Right cardiac atrium (tissue), 5 donors: Measurements from ENCODE around the gene PDE7B. TPM values are rescaled to one million over a fixed set of nuclear protein-coding genes. Genes with fewer than 3 reads are reported as not detected.

Source experiments
- ATAC-seq, 2 donors: fragments of 200-7000 bp; cut with Tn5 transposase; one replicate each; pipeline versions ENCODE4 v1.8.0 to v1.9.1; 2020; ENCODE audit warnings: moderate library complexity in 2 of 2, mild to moderate bottlenecking in 1 of 2
- DNase-seq, 3 donors: peaks; one replicate each; pipeline ENCODE4 v3.0.0-alpha.2; 2020
- H3K27ac ChIP-seq: one replicate; pipeline ENCODE4 v1.5.1; 2013; ENCODE audit warnings: mild to moderate bottlenecking, low read length, control low read depth, moderate library complexity
- H3K27me3 ChIP-seq: one replicate; pipeline ENCODE4 v1.6.1; 2013; ENCODE audit not compliant: control insufficient read depth, insufficient read depth
- H3K4me1 ChIP-seq: one replicate; pipeline ENCODE4 v1.6.1; 2013; ENCODE audit warnings: low read length; ENCODE audit not compliant: control insufficient read depth, insufficient read depth
- H3K4me3 ChIP-seq: one replicate; pipeline ENCODE4 v1.5.1; 2013; ENCODE audit warnings: low read length, control low read depth
- H3K9me3 ChIP-seq: one replicate; pipeline ENCODE4 v1.6.1; 2013; ENCODE audit warnings: low read length; ENCODE audit not compliant: control insufficient read depth
- WGBS: extraction: QIAGEN DNeasy Blood & Tissue Kit; methylation state at CpG from one replicate; pipeline ENCODE4 v1.1.7; 2013; 5-methylcytosine and 5-hydroxymethylcytosine counted together
- intact Hi-C, 4 donors: fragments of 100-400 bp; cut with DNase I; formaldehyde crosslinking; loops; one replicate each; pipeline versions ENCODE4 v1.11.0 to v1.14.0; 2022 to 2023
- polyA plus RNA-seq: library from polyadenylated mRNA; stranded (reverse); fragments of 200-250 nt; gene quantifications from one replicate; pipeline ENCODE4 v1.2.3, GENCODE V29; 2013
- total RNA-seq, 4 donors: library from RNA; stranded (reverse); fragmentation: NEBNext Ultra II Directional; extraction: Animal tissue kit (Norgen Biotek cat#: 25700); gene quantifications; one replicate each; pipeline ENCODE4 v1.2.1, GENCODE V29; 2021
- donor health status: healthy with polysubstance abuse.
- donor health status: DM: no; HTN: yes; CAD: no.
- donor health status: DM: no; HTN: no; CAD: no.
- donor health status: DM: no; HTN: yes; CAD: no; lungs with severe emphysema.
- donor health status: DM: yes; HTN: yes; CAD: no.

PDE7B gene
- total and polyA plus RNA-seq, 5 donors: 2.9 to 11.6 (median 8.3) TPM

DNA sequence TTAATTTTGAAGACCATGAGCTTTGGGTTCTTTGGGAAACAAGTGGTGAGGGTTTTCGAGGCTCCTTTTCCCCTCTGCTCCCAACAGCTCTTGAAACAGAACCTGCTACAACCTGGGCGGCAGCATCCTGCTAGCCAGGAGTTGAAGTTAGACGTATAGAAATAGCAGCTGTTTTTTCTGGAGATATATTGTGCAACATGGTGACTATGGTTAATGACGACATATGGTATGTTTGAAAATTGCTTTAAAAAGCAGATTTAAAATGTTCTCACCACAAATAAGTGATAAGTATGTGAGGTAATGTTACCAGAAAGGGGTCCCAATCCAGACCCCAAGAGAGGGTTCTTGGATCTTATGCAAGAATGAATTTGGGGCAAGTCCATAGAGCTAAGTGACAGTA is 138.9 kb downstream of the PDE7B start:
- Histone ChIP-seq H3K4me1 (peaks cover 3% of the 10 kb centered on the region), H3K27me3 (no peaks in the 10 kb centered on the region), H3K4me3 (no peak overlapping the region), H3K27ac (no peak overlapping the region), H3K9me3 (no peaks in the 10 kb centered on the region)
- whole genome bisulfite sequencing: 88% methylated on average over 4 of the region's 4 CpGs
- intact Hi-C loops: no loop called here
- no peak for ATAC-seq
- no peak for DNase-seq

DNA sequence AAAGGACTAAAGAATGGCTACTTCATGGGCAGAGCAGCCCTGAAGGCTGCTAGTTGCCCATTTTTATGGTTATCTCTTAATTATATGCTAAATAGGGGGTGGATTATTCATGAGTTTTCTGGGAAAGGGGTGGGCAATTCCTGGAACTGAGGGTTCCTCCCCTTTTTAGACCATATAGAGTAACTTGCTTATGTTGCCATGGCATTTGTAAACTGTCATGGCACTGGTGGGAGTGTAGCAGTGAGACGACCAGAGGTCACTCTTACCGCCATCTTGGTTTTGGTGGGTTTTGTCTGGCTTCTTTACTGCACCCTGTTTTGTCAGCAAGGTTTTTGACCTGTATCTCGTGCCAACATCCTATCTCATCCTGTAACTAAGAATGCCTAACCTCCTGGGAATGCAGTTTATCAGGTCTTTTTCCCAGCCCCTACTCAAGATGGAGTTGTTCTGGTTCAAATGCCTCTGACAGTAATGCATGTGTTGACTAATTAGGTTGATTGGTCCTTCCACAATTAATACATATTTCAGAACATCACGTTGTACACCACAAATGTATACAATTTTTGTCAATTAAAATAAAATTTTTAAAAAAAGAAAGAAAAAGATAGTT is 139.5 kb downstream of the PDE7B start:
- Histone ChIP-seq H3K27me3 (no peaks in the 10 kb centered on the region), H3K27ac (no peak overlapping the region), H3K9me3 (no peaks in the 10 kb centered on the region), H3K4me1 (peaks cover 3% of the 10 kb centered on the region), H3K4me3 (no peak overlapping the region)
- 86% methylated on average over 4 of the region's 4 CpGs for WGBS
- intact Hi-C loops: no loop called here
- no peak for ATAC-seq
- DNase-seq: no peak

DNA sequence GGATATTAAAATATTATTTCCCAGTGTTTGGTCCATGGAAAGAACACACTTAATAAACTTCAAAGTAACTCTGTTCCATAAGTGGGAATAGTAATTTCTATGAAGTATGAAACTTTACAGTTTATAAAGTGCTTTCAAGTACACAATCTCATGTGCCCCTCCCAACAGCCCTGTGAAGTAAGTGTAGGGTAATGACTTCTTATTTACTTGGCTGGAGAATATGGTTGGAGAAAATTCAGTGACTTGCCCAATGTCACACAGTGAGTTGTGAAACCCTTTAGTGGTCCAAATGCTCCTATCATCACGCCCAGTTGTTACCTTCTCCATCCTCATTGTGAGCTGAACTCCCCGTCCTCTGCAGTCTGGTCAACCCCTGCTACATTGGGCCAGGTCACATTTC is 141.2 kb downstream of the PDE7B start:
- DNase-seq (no peak), ATAC-seq (no peak)
- no peak overlapping the region for H3K4me3 ChIP-seq
- H3K4me1 ChIP-seq: peaks cover 3% of the 10 kb centered on the region
- WGBS: 92% methylated on average over 2 of the region's 2 CpGs
- no peak overlapping the region for H3K27ac ChIP-seq
- intact Hi-C loops: no loop called here
- H3K9me3 ChIP-seq: no peaks in the 10 kb centered on the region
- H3K27me3 ChIP-seq: no peaks in the 10 kb centered on the region

GRCh38 chr6:135993361-135993760 is 141.9 kb downstream of the PDE7B start:
- no peak for DNase-seq
- 88% methylated on average over 3 of the region's 3 CpGs for WGBS

DNA sequence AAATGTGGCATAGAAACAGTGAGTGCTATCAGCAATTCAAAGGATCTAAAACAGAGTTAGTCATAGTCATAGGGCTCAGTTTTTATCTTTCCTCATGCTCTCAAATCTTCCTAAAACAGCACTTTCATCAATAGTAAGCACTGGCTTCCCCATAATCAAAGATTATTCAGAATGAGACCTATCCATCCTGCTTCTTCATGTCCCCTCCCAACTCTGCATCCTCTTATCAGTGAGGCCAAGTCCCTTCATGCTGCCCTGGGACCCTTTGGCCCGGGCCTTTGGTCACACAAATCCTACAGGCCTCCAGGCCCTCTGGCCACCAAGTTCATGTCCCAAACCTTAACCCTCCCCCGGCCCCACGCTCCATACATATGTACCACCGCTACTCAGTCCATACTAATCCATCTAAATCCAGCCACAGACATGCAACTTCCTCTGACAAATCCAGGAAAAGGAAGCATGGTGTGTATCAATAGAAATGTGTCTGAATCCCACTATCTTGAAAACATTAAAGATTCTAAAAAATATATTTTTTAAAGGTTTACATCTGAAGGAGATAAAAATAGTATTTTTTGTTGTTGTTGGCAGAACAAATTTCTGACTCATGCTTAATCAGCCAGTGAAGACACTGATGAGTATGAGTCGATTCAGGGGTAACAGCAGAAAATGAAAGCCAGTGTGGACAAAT is 143.5 kb downstream of the PDE7B start:
- intact Hi-C loops: no loop called here
- DNase-seq: peak in 1 of 3 donors; percentile 15
- 62% methylated on average over 5 of the region's 5 CpGs for WGBS
- peaks cover 3% of the 10 kb centered on the region for H3K4me1 ChIP-seq
- no peaks in the 10 kb centered on the region for H3K9me3 ChIP-seq
- no peak overlapping the region for H3K4me3 ChIP-seq
- no peak overlapping the region for H3K27ac ChIP-seq
- ATAC-seq: peak in 1 of 2 donors; percentile 68
- no peaks in the 10 kb centered on the region for H3K27me3 ChIP-seq

More at GRCh38 chr6:135993361-135993760, 141.9 kb downstream of the PDE7B start:
- no peaks in the 10 kb centered on the region for H3K9me3 ChIP-seq
- H3K27ac ChIP-seq: no peak overlapping the region
- peaks cover 3% of the 10 kb centered on the region for H3K4me1 ChIP-seq
- intact Hi-C loops: no loop called here
- no peak overlapping the region for H3K4me3 ChIP-seq
- H3K27me3 ChIP-seq: no peaks in the 10 kb centered on the region
- ATAC-seq: no peak

DNA sequence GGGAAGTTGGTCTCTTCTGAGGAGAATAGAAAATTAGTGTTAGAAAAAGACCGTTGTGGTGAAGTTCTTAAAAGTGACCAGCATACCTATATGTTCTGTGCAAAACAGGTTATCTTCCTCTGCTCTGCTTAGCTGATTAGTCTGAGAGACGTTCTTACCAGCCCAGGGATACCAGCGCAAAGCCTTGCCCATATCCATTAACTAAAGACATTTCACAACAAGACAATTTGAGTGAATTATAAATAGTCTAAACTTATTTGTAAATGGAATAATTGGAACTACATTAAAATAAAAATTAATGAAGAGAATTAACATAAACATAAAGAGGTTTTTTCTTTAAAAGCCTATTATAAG is 144.0 kb downstream of the PDE7B start:
- intact Hi-C loops: no loop called here
- 73% methylated on average over 3 of the region's 3 CpGs for WGBS
- no peak overlapping the region for H3K27ac ChIP-seq

DNA sequence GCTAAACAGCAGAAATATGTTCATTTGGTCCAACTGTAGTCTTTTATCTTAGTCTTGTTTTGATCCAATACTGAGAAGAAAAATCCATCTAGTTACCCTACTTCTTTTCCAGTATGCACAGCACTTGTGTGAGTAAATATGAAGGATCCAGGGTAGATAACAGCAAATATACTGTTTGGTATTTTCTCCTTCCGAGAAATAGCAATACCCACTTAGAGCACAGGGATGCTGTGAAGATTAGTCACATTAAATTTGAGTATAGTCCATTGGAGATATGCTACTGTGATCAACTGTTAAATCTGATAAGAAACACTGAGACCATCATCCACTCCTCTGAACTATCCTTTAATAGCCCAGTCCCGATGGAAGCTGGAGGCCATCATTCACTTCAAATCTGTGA is 145.2 kb downstream of the PDE7B start:
- Histone ChIP-seq H3K27ac (no peak overlapping the region), H3K4me3 (no peak overlapping the region), H3K27me3 (no peaks in the 10 kb centered on the region), H3K9me3 (no peaks in the 10 kb centered on the region), H3K4me1 (peaks cover 3% of the 10 kb centered on the region)
- no peak for DNase-seq
- ATAC-seq: no peak
- intact Hi-C loops: no loop called here
- WGBS: 94% methylated on average over 2 of the region's 2 CpGs

More for the DNA sequence above, 144.0 kb downstream of the PDE7B start:
- no peaks in the 10 kb centered on the region for H3K9me3 ChIP-seq
- peak in 1 of 2 donors; percentile 16 for ATAC-seq
- peaks cover 3% of the 10 kb centered on the region for H3K4me1 ChIP-seq
- no peaks in the 10 kb centered on the region for H3K27me3 ChIP-seq
- no peak overlapping the region for H3K4me3 ChIP-seq
- DNase-seq: no peak

- 93% methylated on average over 1 of the region's 1 CpG for WGBS
These were observed 147.9 kb downstream of the PDE7B start for GRCh38 chr6:135999393-135999792.

DNA sequence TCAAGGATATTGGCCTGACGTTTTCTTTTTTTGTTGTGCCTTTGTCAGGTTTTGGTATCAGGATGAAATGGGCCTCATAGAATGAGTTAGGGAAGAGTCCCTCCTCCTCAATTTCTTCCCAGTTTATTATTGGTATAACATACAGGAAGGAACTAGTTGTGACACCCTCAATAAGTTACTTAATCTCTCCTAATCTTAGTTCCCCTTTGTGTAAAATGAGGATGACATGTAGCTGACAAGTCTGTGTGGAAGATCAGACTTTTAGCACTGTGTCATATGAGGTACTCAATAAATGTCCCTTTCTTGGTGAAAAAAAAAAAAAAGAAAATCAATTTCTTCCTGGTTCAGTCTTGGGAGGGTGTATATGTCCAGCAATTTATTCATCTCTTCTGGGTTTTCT is 155.8 kb downstream of the PDE7B start:
- Histone ChIP-seq H3K4me1 (peaks cover 2% of the 10 kb centered on the region), H3K27me3 (no peaks in the 10 kb centered on the region), H3K27ac (no peak overlapping the region), H3K9me3 (no peaks in the 10 kb centered on the region), H3K4me3 (no peak overlapping the region)
- DNase-seq (no peak), ATAC-seq (peak in 1 of 2 donors; percentile 31)
- intact Hi-C loops: no loop called here
- 80% methylated on average over 1 of the region's 1 CpG for WGBS

More at GRCh38 chr6:135999393-135999792, 147.9 kb downstream of the PDE7B start:
- Histone ChIP-seq H3K4me1 (peaks cover 3% of the 10 kb centered on the region), H3K4me3 (no peak overlapping the region), H3K27me3 (no peaks in the 10 kb centered on the region), H3K27ac (no peak overlapping the region), H3K9me3 (no peaks in the 10 kb centered on the region)
- no peak for ATAC-seq
- intact Hi-C loops: no loop called here
- no peak for DNase-seq

DNA sequence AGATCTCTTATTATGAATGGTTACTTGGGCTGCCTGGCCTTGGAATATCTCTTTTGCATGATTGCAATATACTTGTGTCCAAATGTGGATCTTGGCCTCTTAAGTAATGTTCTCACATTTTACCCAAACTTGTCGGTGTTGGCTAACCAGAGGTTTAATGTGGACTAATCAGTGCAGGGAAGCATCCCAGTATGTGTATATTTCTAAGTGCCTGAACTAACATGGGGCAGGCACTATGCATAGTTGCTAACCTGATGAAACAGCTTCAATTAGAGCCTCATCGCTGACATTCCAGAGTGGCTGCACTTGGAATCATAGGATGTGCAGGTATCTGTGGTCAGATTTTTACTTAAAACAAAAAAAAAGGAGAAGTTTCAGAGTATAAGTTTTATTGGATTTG is 160.0 kb downstream of the PDE7B start:
- H3K4me1 ChIP-seq: peaks cover 10% of the 10 kb centered on the region
- H3K27me3 ChIP-seq: no peaks in the 10 kb centered on the region
- H3K9me3 ChIP-seq: no peaks in the 10 kb centered on the region
- intact Hi-C loops: no loop called here
- 71% methylated on average over 2 of the region's 2 CpGs for WGBS
- no peak overlapping the region for H3K27ac ChIP-seq
- ATAC-seq: peak; percentile 50 to 77
- H3K4me3 ChIP-seq: no peak overlapping the region
- no peak for DNase-seq

GRCh38 chr6:136012198-136012887 is 160.8 kb downstream of the PDE7B start:
- 93% methylated on average over 1 of the region's 1 CpG for WGBS
- DNase-seq: no peak
- intact Hi-C loops: no loop called here
- H3K9me3 ChIP-seq: no peaks in the 10 kb centered on the region
- H3K27me3 ChIP-seq: no peaks in the 10 kb centered on the region
- no peak overlapping the region for H3K27ac ChIP-seq
- ATAC-seq: peak in 1 of 2 donors; percentile 44
- H3K4me3 ChIP-seq: no peak overlapping the region
- H3K4me1 ChIP-seq: peaks cover 10% of the 10 kb centered on the region
